Measurements from ENCODE around the gene GRID2.
"Not testable (repeated sequence)": the region's sequence is repeated elsewhere in the genome, so short reads cannot be mapped to it uniquely, and the experiment has no call there.

Gene GRID2

GRCh38 chr4:92444143-92444843, 140.5 kb downstream of the GRID2 start:
- not testable (repeated sequence) for H3K4me3 Mint-ChIP-seq; H3K36me3 Mint-ChIP-seq; H3K4me1 Mint-ChIP-seq; H3K27ac Mint-ChIP-seq; ATAC-seq; DNase-seq (ENCODE audit: low spot score in 2 of 2)
- peaks cover 35% of the 10 kb centered on the region for H3K9me3 Mint-ChIP-seq

GRCh38 chr4:92445127-92445526, 141.4 kb downstream of the GRID2 start:
- H3K9me3 Mint-ChIP-seq = peaks cover 35% of the 10 kb centered on the region
- DNase-seq (ENCODE audit: low spot score in 2 of 2) (no peak), ATAC-seq (no peak)
- H3K27ac Mint-ChIP-seq = no peak overlapping the region
- H3K4me3 Mint-ChIP-seq = no peak overlapping the region
- no peaks in the 10 kb centered on the region for H3K4me1 Mint-ChIP-seq
- H3K36me3 Mint-ChIP-seq = no peaks in the 10 kb centered on the region

DNA sequence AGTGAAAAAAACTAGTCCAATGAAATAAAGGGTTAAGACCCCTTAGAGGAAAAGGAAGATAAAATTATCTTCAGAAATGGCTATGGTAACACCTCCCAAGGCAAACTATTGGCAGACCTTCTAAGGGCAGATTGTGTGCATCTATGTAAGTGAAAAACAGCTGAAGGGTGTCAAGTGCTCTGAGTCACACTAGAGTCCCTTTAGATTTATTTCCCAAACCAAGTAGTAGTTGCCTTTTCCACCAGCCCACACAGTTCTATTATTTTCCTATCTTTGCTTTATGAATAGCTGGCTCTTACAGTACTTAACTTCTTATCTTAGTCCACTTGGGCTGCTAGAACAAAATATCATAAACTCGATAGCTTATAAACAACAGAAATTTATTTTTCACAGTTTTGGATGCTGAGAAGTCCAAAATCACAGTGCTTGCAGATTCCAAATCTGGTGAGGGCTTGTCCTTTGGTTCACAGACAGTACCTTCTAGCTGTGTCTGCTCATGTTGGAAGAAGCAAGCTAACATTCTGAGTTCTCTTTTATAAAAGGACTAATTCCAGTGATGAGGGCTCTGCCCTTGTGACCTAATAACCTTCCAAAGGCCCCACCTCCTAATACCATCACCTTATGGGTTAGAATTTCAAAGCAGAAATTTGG, 143.6 kb downstream of the GRID2 start:
- Mint-ChIP-seq H3K9me3 (peaks cover 24% of the 10 kb centered on the region), H3K27ac (no peak overlapping the region)

GRCh38 chr4:92448176-92448575, 144.4 kb downstream of the GRID2 start:
- not testable (repeated sequence) for H3K4me3 Mint-ChIP-seq; ATAC-seq; H3K27ac Mint-ChIP-seq; DNase-seq (ENCODE audit: low spot score in 2 of 2); H3K4me1 Mint-ChIP-seq; H3K36me3 Mint-ChIP-seq
- H3K9me3 Mint-ChIP-seq = peaks cover 21% of the 10 kb centered on the region

More for the DNA sequence above, 143.6 kb downstream of the GRID2 start:
- H3K36me3 Mint-ChIP-seq = no peaks in the 10 kb centered on the region
- ATAC-seq = no peak
- H3K4me3 Mint-ChIP-seq = no peak overlapping the region
- no peak for DNase-seq (ENCODE audit: low spot score in 2 of 2)
- no peaks in the 10 kb centered on the region for H3K4me1 Mint-ChIP-seq

- Mint-ChIP-seq H3K4me1 (no peaks in the 10 kb centered on the region), H3K9me3 (peaks cover 10% of the 10 kb centered on the region), H3K27ac (no peak overlapping the region), H3K36me3 (no peaks in the 10 kb centered on the region), H3K4me3 (no peak overlapping the region)
- ATAC-seq = no peak
- DNase-seq (ENCODE audit: low spot score in 2 of 2) = no peak
These were observed 146.9 kb downstream of the GRID2 start for GRCh38 chr4:92450694-92451093.

- ATAC-seq (no peak), DNase-seq (ENCODE audit: low spot score in 2 of 2) (no peak)
- Mint-ChIP-seq H3K4me1 (no peaks in the 10 kb centered on the region), H3K9me3 (peaks cover 9% of the 10 kb centered on the region), H3K27ac (no peak overlapping the region), H3K4me3 (no peak overlapping the region), H3K36me3 (no peaks in the 10 kb centered on the region)
These were observed 148.0 kb downstream of the GRID2 start for GRCh38 chr4:92451782-92452181.

DNA sequence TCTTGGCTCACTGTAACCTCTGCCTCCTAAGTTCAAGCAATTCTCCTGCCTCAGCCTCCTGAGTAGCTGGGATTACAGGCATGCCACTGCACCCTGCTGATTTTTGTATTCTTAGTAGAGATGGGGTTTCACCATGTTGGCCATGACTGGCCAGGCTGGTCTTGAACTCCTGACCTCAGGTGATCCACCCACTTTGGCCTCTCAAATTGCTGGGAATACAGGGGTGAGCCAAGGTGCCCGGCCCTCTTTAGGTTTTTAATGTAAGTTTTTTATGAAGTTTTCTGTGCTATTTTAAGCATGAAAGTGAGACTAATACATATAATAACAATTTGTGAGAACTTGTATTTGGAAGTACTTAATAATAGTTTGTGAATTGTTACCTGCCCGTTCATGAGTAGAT, 148.6 kb downstream of the GRID2 start:
- H3K9me3 Mint-ChIP-seq; DNase-seq (ENCODE audit: low spot score in 2 of 2); H3K27ac Mint-ChIP-seq: not testable (repeated sequence)

GRCh38 chr4:92455329-92455839, 151.6 kb downstream of the GRID2 start:
- DNase-seq (ENCODE audit: low spot score in 2 of 2) (no peak), ATAC-seq (no peak)
- Mint-ChIP-seq H3K4me3 (no peak overlapping the region), H3K9me3 (peaks cover 10% of the 10 kb centered on the region), H3K36me3 (no peaks in the 10 kb centered on the region), H3K4me1 (no peaks in the 10 kb centered on the region), H3K27ac (no peak overlapping the region)

More for the DNA sequence above, 148.6 kb downstream of the GRID2 start:
- not testable (repeated sequence) for ATAC-seq, H3K4me3 Mint-ChIP-seq, H3K36me3 Mint-ChIP-seq, H3K4me1 Mint-ChIP-seq

DNA sequence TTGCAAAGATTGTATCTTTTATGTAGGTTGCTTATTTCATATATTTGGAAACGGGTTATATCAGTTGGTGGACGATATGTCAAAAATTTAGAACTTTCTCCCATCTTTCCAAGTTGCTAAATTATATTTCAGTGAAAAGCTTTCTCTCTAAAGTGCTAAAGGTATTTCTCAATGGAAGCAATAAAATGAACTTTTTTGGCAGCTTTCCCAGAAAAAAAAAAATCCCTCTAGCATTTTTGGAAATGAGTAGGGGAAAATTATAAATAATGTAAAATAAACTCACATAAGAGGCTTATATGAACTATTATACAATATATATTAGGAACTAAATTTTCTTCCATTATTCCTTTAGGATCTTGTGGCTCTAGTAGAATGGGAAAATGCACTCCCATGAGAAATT, 152.2 kb downstream of the GRID2 start:
- H3K4me3 Mint-ChIP-seq = no peak overlapping the region
- no peaks in the 10 kb centered on the region for H3K4me1 Mint-ChIP-seq
- DNase-seq (ENCODE audit: low spot score in 2 of 2) (no peak), ATAC-seq (no peak)
- H3K27ac Mint-ChIP-seq = no peak overlapping the region
- no peaks in the 10 kb centered on the region for H3K36me3 Mint-ChIP-seq
- peaks cover 10% of the 10 kb centered on the region for H3K9me3 Mint-ChIP-seq

DNA sequence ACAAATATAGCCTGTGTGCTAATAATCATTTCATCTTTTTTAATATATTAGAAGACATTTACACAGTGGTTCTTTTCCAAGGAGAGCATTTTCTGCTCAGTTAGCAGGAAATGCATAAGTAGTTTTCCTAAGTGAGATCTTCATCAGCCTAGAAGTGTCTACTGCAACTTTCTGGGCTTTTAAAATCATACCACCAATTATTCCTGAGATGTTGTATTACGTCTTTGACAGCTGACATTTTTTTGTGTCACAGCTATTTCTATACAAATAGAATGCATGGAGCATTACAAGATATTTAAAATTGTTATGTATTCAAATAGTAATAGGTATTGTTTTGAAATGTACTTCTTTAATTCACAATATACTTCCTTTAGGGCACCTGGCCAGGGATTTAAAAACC, 158.0 kb downstream of the GRID2 start:
- no peak overlapping the region for H3K27ac Mint-ChIP-seq
- no peak for ATAC-seq
- H3K9me3 Mint-ChIP-seq = peaks cover 15% of the 10 kb centered on the region
- H3K4me3 Mint-ChIP-seq = no peak overlapping the region
- no peak for DNase-seq (ENCODE audit: low spot score in 2 of 2)
- no peaks in the 10 kb centered on the region for H3K4me1 Mint-ChIP-seq
- no peaks in the 10 kb centered on the region for H3K36me3 Mint-ChIP-seq

DNA sequence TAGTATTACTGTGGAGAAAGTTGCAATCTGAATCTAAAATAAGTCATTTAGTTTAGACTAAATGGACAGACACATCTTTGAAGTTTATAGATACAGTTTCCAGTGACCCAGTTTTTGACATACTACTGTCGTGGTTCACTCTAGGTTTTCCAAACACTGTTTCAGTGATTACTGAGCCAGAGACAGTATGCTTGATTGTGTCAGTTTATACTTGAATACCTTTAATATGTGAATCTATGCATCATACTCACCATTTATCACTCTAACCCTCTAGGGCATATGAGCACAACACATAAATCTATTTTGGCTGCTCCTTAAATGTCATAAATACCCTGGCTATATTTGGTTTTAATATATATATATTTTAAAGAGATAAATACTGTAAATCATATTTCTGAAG, 173.5 kb downstream of the GRID2 start:
- ATAC-seq = no peak
- no peak overlapping the region for H3K27ac Mint-ChIP-seq
- H3K4me1 Mint-ChIP-seq = no peaks in the 10 kb centered on the region

GRCh38 chr4:92483341-92483740, 179.6 kb downstream of the GRID2 start:
- DNase-seq (ENCODE audit: low spot score in 2 of 2) (no peak), ATAC-seq (no peak)
- no peak overlapping the region for H3K27ac Mint-ChIP-seq
- peaks cover 27% of the 10 kb centered on the region for H3K9me3 Mint-ChIP-seq
- H3K4me3 Mint-ChIP-seq = no peak overlapping the region
- no peaks in the 10 kb centered on the region for H3K36me3 Mint-ChIP-seq
- no peaks in the 10 kb centered on the region for H3K4me1 Mint-ChIP-seq

More for the DNA sequence above, 173.5 kb downstream of the GRID2 start:
- Mint-ChIP-seq H3K4me3 (no peak overlapping the region), H3K36me3 (no peaks in the 10 kb centered on the region), H3K9me3 (peaks cover 15% of the 10 kb centered on the region)
- DNase-seq (ENCODE audit: low spot score in 2 of 2) = no peak

- ATAC-seq (no peak), DNase-seq (ENCODE audit: low spot score in 2 of 2) (no peak)
- H3K9me3 Mint-ChIP-seq = peaks cover 17% of the 10 kb centered on the region
- H3K4me1 Mint-ChIP-seq = no peaks in the 10 kb centered on the region
- no peak overlapping the region for H3K4me3 Mint-ChIP-seq
- H3K27ac Mint-ChIP-seq = no peak overlapping the region
- no peaks in the 10 kb centered on the region for H3K36me3 Mint-ChIP-seq
These were observed 184.7 kb downstream of the GRID2 start for GRCh38 chr4:92488496-92488895.

GRCh38 chr4:92497141-92497540, 193.4 kb downstream of the GRID2 start:
- ATAC-seq (no peak), DNase-seq (ENCODE audit: low spot score in 2 of 2) (no peak)
- H3K36me3 Mint-ChIP-seq = no peaks in the 10 kb centered on the region
- no peaks in the 10 kb centered on the region for H3K4me1 Mint-ChIP-seq
- H3K9me3 Mint-ChIP-seq = peaks cover 17% of the 10 kb centered on the region
- H3K4me3 Mint-ChIP-seq = no peak overlapping the region
- H3K27ac Mint-ChIP-seq = no peak overlapping the region

- no peak for ATAC-seq
- Mint-ChIP-seq H3K9me3 (peaks cover 16% of the 10 kb centered on the region), H3K4me1 (no peaks in the 10 kb centered on the region), H3K27ac (no peak overlapping the region), H3K36me3 (no peaks in the 10 kb centered on the region), H3K4me3 (no peak overlapping the region)
- DNase-seq (ENCODE audit: low spot score in 2 of 2) = no peak
These were observed 197.7 kb downstream of the GRID2 start for GRCh38 chr4:92501456-92501855.

DNA sequence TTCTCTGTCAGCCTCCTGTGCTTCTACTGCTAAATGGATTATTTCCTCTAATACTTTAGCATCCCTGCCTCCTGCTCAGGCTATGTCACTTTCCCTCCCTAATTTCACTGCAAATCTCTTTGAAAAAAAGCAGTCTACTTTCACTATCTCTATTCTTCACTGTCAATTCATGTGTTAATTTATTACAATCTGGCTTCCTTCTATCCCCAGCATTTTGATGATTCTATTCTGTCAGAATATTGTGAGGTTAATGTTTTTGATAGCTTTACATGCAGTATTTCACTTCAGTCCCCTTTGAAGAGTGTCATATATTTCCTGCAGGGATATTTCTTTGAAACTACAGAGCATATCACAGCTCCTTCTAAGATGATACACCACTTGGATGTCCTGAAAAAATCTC, 203.2 kb downstream of the GRID2 start:
- Mint-ChIP-seq H3K36me3 (no peaks in the 10 kb centered on the region), H3K4me3 (no peak overlapping the region), H3K27ac (no peak overlapping the region), H3K9me3 (peaks cover 30% of the 10 kb centered on the region), H3K4me1 (no peaks in the 10 kb centered on the region)
- DNase-seq (ENCODE audit: low spot score in 2 of 2) = no peak
- no peak for ATAC-seq
